ENCODE measurements around the gene TNS2. TPM values are rescaled to one million over a fixed set of nuclear protein-coding genes. Genes with fewer than 3 reads are reported as not detected.

TNS2 gene
- total and polyA plus RNA-seq, 2 of the 13 experiments (the other 11 are each of a cell fraction or from before 2014, with no cell fraction given) = 8.9 to 20.4 TPM

DNA sequence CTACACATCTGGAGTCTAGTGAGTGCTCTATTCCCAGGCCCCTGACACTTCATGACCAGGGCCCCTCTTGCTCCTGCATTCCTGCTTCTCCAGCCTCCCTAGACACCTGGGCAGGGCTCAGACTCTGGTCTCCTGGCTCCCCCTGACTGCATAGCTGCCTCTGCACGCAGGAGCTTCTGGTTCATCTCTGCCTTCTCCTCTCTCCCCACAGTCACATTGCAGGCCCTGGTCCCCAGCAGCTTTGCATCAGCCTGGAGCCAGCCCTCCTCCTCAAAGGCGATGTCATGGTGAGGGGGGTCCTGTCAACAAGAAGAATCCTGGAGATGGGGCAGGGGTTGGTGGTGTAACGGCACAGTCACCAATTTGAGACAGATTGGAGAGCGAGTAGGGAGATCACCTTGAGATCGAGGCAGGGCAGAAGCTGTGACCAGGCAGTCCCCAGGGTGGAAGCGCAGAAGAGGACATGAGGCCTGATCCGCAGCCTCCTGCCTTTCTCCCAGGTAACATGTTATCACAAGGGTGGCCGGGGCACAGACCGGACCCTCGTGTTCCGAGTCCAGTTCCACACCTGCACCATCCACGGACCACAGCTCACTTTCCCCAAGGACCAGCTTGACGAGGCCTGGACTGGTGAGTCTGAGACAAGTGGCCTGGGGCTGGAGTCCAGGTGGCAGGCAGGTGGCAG, 8.1 kb downstream of the TNS2 start:
- Histone ChIP-seq H3K9me3 (ENCODE audit: low read length) (no peaks in the 10 kb centered on the region), H2AFZ (ENCODE audit: low read length) (no peak overlapping the region), H3K9ac (ENCODE audit: insufficient read depth, low read depth, low read length) (no peak overlapping the region), H3K27ac (ENCODE audit: extremely low read length, insufficient read depth, low read length) (no peak overlapping the region), H3K79me2 (ENCODE audit: insufficient read depth, low read length) (no peaks in the 10 kb centered on the region), H4K20me1 (ENCODE audit: insufficient read depth, low read length) (no peaks in the 10 kb centered on the region), H3K4me3 (replicated peaks in 1 of 3; ENCODE audit: insufficient read depth in 1 of 3, low read depth in 2 of 3, low read length in 3 of 3) (no peak overlapping the region), H3K4me1 (ENCODE audit: insufficient read depth, low read length) (peaks cover 39% of the 10 kb centered on the region), H3K27me3 (ENCODE audit: control insufficient read depth in 1 of 2, insufficient read depth in 2 of 2, low read length in 2 of 2) (no peaks in the 10 kb centered on the region), H3K36me3 (replicated peaks in 1 of 2; ENCODE audit: control insufficient read depth in 1 of 2, insufficient read depth in 2 of 2, low read length in 2 of 2) (peaks cover 0 to 15% of the 10 kb centered on the region in 2 experiments; a peak in 1 of 5 replicates), H3K4me2 (ENCODE audit: low read depth, low read length) (no peak overlapping the region)
- POLR2A ChIA-PET = interaction anchor here (1.1 to 1.5 kb wide), 2 partner anchors 10 to 14 kb away, joined by 3 to 4 read pairs; no protein-coding TSS in a partner anchor
- TF ChIP-seq CREM (IDR thresholded peaks at IDR 0.05) (no peak), CREM (CRISPR knock-in tag; IDR thresholded peaks at IDR 0.05) (no peak), TOPORS (CRISPR knock-in tag; IDR thresholded peaks at IDR 0.05) (no peak), ZNF749 (CRISPR knock-in tag; IDR thresholded peaks at IDR 0.05; ENCODE audit: borderline replicate concordance) (no peak), HOXD1 (CRISPR knock-in tag; IDR thresholded peaks at IDR 0.05) (no peak), ZFP36L1 (CRISPR knock-in tag; IDR thresholded peaks at IDR 0.05) (no peak), ZFP90 (CRISPR knock-in tag; IDR thresholded peaks at IDR 0.05; ENCODE audit: borderline replicate concordance) (no peak), RFX3 (CRISPR knock-in tag; IDR thresholded peaks at IDR 0.05) (no peak)
- TF ChIP-seq, protein P1, sequence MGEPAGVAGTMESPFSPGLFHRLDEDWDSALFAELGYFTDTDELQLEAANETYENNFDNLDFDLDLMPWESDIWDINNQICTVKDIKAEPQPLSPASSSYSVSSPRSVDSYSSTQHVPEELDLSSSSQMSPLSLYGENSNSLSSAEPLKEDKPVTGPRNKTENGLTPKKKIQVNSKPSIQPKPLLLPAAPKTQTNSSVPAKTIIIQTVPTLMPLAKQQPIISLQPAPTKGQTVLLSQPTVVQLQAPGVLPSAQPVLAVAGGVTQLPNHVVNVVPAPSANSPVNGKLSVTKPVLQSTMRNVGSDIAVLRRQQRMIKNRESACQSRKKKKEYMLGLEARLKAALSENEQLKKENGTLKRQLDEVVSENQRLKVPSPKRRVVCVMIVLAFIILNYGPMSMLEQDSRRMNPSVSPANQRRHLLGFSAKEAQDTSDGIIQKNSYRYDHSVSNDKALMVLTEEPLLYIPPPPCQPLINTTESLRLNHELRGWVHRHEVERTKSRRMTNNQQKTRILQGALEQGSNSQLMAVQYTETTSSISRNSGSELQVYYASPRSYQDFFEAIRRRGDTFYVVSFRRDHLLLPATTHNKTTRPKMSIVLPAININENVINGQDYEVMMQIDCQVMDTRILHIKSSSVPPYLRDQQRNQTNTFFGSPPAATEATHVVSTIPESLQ (CRISPR knock-in tag; conservative IDR thresholded peaks at IDR 0.05) = no peak
- intact Hi-C loops (cut with micrococcal nuclease; ENCODE audit: unreplicated experiment) = no loop called here
- in situ Hi-C loops (cut with HindIII; ENCODE audit: extremely low pct_ligation_motif_present, low pct_unique_long_range_greater_than_20kb) = no loop called here
- no peak for FAIRE-seq
- 97% methylated on average over 9 of the region's 13 CpGs for WGBS (ENCODE audit: low lambda C conversion rate)
- CTCF ChIA-PET (ENCODE audit: low intra/inter-chr PET ratio, low total read pairs) = no interaction called here
- DNase-seq (ENCODE audit: low spot score) = no peak
- ATAC-seq = no peak
- no TSS peak for BruUV-seq (replicated peaks)

All from HepG2 (cell line).